ENCODE data around the gene SDHAF1.

SDHAF1 gene

GRCh38 chr19:35992907-35993765 lies 1.9 kb upstream of the SDHAF1 start:
- H4K20me1 ChIP-seq (ENCODE audit: insufficient read depth, low read length), result no peaks in the 10 kb centered on the region
- H3F3A ChIP-seq (ENCODE audit: insufficient read depth, low read length), result no peaks in the 10 kb centered on the region
- no peak overlapping the region for H3K4me2 ChIP-seq (ENCODE audit: low read length)
- H3K36me3 ChIP-seq (ENCODE audit: insufficient read depth, low read length), result peaks cover 4% of the 10 kb centered on the region; the same call in 1 of the 2 replicates
- no peak for TF ChIP-seq EZH2 (IDR thresholded peaks at IDR 0.05; ENCODE audit: borderline replicate concordance, low read length)
- TF ChIP-seq, protein P1, sequence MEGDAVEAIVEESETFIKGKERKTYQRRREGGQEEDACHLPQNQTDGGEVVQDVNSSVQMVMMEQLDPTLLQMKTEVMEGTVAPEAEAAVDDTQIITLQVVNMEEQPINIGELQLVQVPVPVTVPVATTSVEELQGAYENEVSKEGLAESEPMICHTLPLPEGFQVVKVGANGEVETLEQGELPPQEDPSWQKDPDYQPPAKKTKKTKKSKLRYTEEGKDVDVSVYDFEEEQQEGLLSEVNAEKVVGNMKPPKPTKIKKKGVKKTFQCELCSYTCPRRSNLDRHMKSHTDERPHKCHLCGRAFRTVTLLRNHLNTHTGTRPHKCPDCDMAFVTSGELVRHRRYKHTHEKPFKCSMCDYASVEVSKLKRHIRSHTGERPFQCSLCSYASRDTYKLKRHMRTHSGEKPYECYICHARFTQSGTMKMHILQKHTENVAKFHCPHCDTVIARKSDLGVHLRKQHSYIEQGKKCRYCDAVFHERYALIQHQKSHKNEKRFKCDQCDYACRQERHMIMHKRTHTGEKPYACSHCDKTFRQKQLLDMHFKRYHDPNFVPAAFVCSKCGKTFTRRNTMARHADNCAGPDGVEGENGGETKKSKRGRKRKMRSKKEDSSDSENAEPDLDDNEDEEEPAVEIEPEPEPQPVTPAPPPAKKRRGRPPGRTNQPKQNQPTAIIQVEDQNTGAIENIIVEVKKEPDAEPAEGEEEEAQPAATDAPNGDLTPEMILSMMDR (IDR thresholded peaks at IDR 0.05; ENCODE audit: low read length), result no peak
- no peak overlapping the region for H3K27ac ChIP-seq (ENCODE audit: low read depth, low read length, poor library complexity, severe bottlenecking)
- H3K4me1 ChIP-seq (ENCODE audit: insufficient read depth, low read length, severe bottlenecking), result peaks cover 17% of the 10 kb centered on the region
- H3K9ac ChIP-seq (ENCODE audit: low read length), result no peak overlapping the region
- H3K79me2 ChIP-seq (ENCODE audit: insufficient read depth, low read length), result peaks cover 13% of the 10 kb centered on the region
- H3K4me3 ChIP-seq (ENCODE audit: low read depth, low read length, poor library complexity, severe bottlenecking), result no peak overlapping the region
- H3K9me2 ChIP-seq (ENCODE audit: low read depth, low read length), result no peaks in the 10 kb centered on the region
- no peak overlapping the region for H2AFZ ChIP-seq (ENCODE audit: low read length)
- H3K27me3 ChIP-seq (ENCODE audit: insufficient read depth, low read length), result no peaks in the 10 kb centered on the region; the same call in 1 of the 2 replicates
- H3K9me3 ChIP-seq (ENCODE audit: low read length), result no peaks in the 10 kb centered on the region

DNA sequence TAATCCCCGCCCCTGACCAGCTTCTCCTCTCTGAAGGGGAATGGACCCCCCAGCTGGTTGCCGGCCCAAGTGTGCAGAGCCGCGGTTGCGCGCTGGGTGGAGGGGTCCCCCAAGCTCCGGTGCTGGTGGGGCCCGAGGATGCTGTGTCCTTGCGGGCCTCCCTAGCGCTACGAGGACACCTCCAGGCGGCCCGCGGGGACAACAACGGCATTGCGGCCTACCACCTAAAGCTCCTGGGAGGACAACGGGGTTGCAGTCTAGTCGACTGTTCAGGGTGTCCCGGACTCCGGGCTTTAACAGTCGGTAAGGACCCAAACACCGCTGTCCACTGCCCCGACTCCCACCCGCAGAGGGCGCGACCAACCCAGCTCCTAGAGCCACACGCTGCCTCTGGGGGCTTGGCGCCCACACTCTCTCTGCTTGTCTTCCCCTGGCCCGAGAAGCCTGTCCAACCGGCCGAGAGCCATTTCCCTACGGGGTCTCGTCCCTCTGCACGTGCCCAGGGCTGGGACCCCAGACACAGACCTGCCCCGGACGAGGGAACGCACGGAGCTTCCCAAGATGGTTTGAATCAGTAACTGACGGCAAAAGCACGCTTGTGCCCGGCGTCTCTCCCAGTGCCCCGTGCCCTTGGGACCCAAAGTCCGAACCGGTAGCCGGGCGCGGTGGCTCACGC lies 927 bp upstream of the SDHAF1 start:
- no peaks in the 10 kb centered on the region for H3K9me3 ChIP-seq (ENCODE audit: low read length)
- peak overlapping the region; percentile 95 for H3K4me2 ChIP-seq (ENCODE audit: low read length)
- no peak overlapping the region for H2AFZ ChIP-seq (ENCODE audit: low read length)
- peaks cover 13% of the 10 kb centered on the region for H3K79me2 ChIP-seq (ENCODE audit: insufficient read depth, low read length)
- H3K4me3 ChIP-seq (ENCODE audit: low read depth, low read length, poor library complexity, severe bottlenecking), result peak overlapping the region; percentile 88
- H3K9me2 ChIP-seq (ENCODE audit: low read depth, low read length), result no peaks in the 10 kb centered on the region
- H3K27ac ChIP-seq (ENCODE audit: low read depth, low read length, poor library complexity, severe bottlenecking), result no peak overlapping the region
- H3K9ac ChIP-seq (ENCODE audit: low read length), result peak overlapping the region; percentile 55; the same call in 1 of the 2 replicates
- no peaks in the 10 kb centered on the region for H4K20me1 ChIP-seq (ENCODE audit: insufficient read depth, low read length)
- TF ChIP-seq EZH2 (IDR thresholded peaks at IDR 0.05; ENCODE audit: borderline replicate concordance, low read length), result no peak
- TF ChIP-seq, protein P1 (IDR thresholded peaks at IDR 0.05; ENCODE audit: low read length), result no peak
- H3K27me3 ChIP-seq (ENCODE audit: insufficient read depth, low read length), result no peaks in the 10 kb centered on the region
- H3K4me1 ChIP-seq (ENCODE audit: insufficient read depth, low read length, severe bottlenecking), result peaks cover 17% of the 10 kb centered on the region
- H3F3A ChIP-seq (ENCODE audit: insufficient read depth, low read length), result no peaks in the 10 kb centered on the region
- peaks cover 8% of the 10 kb centered on the region; the same call in 1 of the 2 replicates for H3K36me3 ChIP-seq (ENCODE audit: insufficient read depth, low read length)

- H3F3A ChIP-seq (ENCODE audit: insufficient read depth, low read length), result no peaks in the 10 kb centered on the region; the same call in 1 of the 2 replicates
- TF ChIP-seq, protein P1 (IDR thresholded peaks at IDR 0.05; ENCODE audit: low read length), result no peak
- TF ChIP-seq EZH2 (IDR thresholded peaks at IDR 0.05; ENCODE audit: borderline replicate concordance, low read length), result no peak
- no peak overlapping the region for H2AFZ ChIP-seq (ENCODE audit: low read length)
- H4K20me1 ChIP-seq (ENCODE audit: insufficient read depth, low read length), result no peaks in the 10 kb centered on the region
- H3K36me3 ChIP-seq (ENCODE audit: insufficient read depth, low read length), result peaks cover 18% of the 10 kb centered on the region; the same call in 1 of the 2 replicates
- H3K4me3 ChIP-seq (ENCODE audit: low read depth, low read length, poor library complexity, severe bottlenecking), result peak overlapping the region; percentile 88
- no peaks in the 10 kb centered on the region for H3K9me2 ChIP-seq (ENCODE audit: low read depth, low read length)
- H3K27me3 ChIP-seq (ENCODE audit: insufficient read depth, low read length), result no peaks in the 10 kb centered on the region
- H3K4me2 ChIP-seq (ENCODE audit: low read length), result peak overlapping the region; percentile 95
- H3K27ac ChIP-seq (ENCODE audit: low read depth, low read length, poor library complexity, severe bottlenecking), result no peak overlapping the region
- peaks cover 18% of the 10 kb centered on the region for H3K79me2 ChIP-seq (ENCODE audit: insufficient read depth, low read length)
- H3K9ac ChIP-seq (ENCODE audit: low read length), result peak overlapping the region; percentile 85; the same call in 1 of the 2 replicates
- peaks cover 17% of the 10 kb centered on the region for H3K4me1 ChIP-seq (ENCODE audit: insufficient read depth, low read length, severe bottlenecking)
- H3K9me3 ChIP-seq (ENCODE audit: low read length), result no peaks in the 10 kb centered on the region
Observed at GRCh38 chr19:35996777-35997176, 1.8 kb downstream of the SDHAF1 start.
